Measurements from ENCODE around the gene EDAR. TPM values are rescaled to one million over a fixed set of nuclear protein-coding genes. Genes with fewer than 3 reads are reported as not detected.

The EDAR gene
- total RNA-seq (under 1 TPM; 0.66 to 0.69 TPM), polyA plus RNA-seq (ENCODE audit: insufficient read length in 2 of 2) (under 1 TPM; 0.44 to 0.77 TPM)
- long read RNA-seq, donor 1: 0 reads
- long read RNA-seq, donor 2: 0 reads
- long read RNA-seq, donor 3: 0 reads
- long read RNA-seq, donor 4, full-length matches to known transcripts: 2 of 2 reads
- long read RNA-seq, donor 4, partial matches to known transcripts: 0 of 2 reads
- long read RNA-seq, donor 4, other reads (novel, unspliced or antisense): 0 of 2 reads

DNA sequence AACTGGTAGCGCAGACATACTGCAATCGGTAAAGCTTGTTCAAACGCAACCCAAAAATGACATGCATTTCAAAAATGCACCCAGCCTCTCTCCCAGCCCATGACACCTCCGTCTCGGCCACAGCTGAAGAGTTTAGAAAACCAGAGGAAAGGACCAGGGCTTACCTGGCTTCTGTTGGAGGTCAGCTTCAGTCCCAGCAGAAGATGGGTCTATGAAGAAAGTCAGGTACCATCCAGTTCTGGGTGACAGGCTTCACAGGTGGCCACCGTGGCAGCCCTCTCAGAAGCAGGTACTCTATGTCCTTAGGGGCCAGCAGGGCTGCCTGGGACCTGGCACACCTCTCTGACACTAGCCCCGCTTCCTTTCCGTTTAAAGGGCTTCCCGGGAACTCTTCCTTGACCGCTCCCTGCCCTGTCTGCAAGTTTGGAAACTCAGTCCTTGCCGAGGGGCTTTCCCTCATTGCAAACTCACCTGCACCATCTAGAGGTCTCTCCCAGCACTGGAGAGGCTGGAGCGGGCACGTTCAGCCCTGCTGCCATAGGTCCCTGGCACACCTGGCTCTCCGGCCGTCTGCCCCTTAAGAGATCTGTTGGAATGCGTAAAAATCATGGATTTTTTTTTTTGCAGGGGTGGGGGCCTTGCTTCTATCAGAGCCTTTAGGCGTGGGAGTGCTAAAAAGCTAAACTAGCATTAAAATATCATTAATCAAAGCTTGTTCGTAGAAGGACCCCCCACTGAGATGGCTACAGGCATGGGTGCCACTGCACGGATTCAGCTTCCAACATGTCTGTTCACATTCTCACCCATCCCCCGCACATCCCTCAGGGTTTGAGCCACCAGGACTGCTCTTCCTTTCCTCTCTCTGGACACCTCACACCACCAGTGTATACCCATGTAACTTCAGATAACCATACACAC, at the start of gene EDAR:
EDAR (minus strand) TSS at position 425 of the 918 bp plus-strand sequence. CDS start 58,206 bp downstream, outside the sequence.
- Histone ChIP-seq H3K4me3 (ENCODE audit: low read depth, low read length) (peak within 1 kb of the TSS; percentile 14), H3K27ac (ENCODE audit: low read depth, low read length) (no peak within 1 kb of the TSS), H3K36me3 (ENCODE audit: control insufficient read depth, insufficient read depth, low read length) (no peaks in the 10 kb centered on the region), H3K27me3 (ENCODE audit: control insufficient read depth, insufficient read depth, low read length) (no peaks in the 10 kb centered on the region), H3K4me1 (ENCODE audit: control insufficient read depth, insufficient read depth, low read length) (peaks cover 7% of the 10 kb centered on the region), H3K9me3 (ENCODE audit: control insufficient read depth, insufficient read depth, low read length) (no peaks in the 10 kb centered on the region)
- peak in 3 of 6 donors; percentile 50 to 89 (median 73) for DNase-seq (ENCODE audit: low read depth in 4 of 6, low spot score in 6 of 6)
- 35% methylated on average over 16 of the region's 20 CpGs for whole genome bisulfite sequencing (ENCODE audit: insufficient coverage)

DNA sequence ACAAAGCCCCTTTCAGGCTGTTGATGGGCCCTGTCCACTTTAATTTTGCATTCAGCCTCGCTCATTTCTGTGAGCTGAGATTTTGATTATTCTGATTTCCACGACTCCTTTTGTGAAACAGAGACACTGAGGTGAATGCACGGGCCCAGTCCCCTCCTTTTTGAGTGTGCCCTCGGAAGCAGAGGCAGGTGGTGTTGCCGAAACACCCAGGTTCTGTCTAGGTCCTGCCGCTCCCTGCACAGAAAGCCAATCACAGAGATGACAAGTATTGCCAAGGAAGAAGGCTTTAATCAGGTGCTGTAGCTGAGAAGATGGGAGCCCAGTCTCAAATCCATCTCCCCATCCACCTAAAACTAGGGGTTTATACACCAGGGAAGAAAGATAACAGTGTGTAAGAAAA, 44.2 kb upstream of the EDAR start:
- DNase-seq (ENCODE audit: low read depth in 4 of 6, low spot score in 6 of 6): no peak
- no peak overlapping the region for H3K27ac ChIP-seq (ENCODE audit: low read depth, low read length)
- 80% methylated on average over 4 of the region's 6 CpGs for WGBS (ENCODE audit: insufficient coverage)
- no peak overlapping the region for H3K4me3 ChIP-seq (ENCODE audit: low read depth, low read length)
- peaks cover 18% of the 10 kb centered on the region for H3K4me1 ChIP-seq (ENCODE audit: control insufficient read depth, insufficient read depth, low read length)
- H3K27me3 ChIP-seq (ENCODE audit: control insufficient read depth, insufficient read depth, low read length): peaks cover 8% of the 10 kb centered on the region
- H3K36me3 ChIP-seq (ENCODE audit: control insufficient read depth, insufficient read depth, low read length): no peaks in the 10 kb centered on the region
- H3K9me3 ChIP-seq (ENCODE audit: control insufficient read depth, insufficient read depth, low read length): no peaks in the 10 kb centered on the region

DNA sequence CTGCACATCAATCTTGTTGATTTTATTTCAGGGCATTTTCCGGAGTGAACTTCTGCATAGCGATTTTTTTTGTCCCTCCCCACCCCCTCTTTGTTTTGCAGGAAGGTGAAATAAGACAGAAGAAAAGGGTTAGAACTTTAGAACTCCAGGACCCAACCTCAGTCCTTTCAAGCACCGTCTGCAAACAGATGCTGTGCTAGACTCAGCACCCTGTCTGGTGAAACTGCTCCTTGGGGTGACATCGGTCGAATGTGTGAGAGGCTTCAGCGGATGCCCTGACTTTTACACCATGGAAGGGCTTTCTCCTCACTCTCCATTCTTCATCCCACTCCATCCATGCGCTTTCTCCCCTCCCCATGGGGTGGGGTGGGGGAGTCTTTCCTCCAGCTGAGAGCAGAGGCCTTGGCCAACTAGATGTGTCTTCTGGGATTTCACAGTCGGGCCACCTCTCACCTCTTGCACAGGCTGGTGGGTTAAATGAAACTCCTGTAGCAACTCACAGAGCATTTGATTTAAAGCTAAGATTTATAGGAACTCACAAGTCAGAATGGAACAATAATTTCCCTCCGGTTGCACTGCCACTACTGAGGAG, 43.3 kb upstream of the EDAR start:
- H3K27ac ChIP-seq (ENCODE audit: low read depth, low read length): no peak overlapping the region
- no peaks in the 10 kb centered on the region for H3K9me3 ChIP-seq (ENCODE audit: control insufficient read depth, insufficient read depth, low read length)
- 55% methylated on average over 2 of the region's 9 CpGs for WGBS (ENCODE audit: insufficient coverage)
- H3K4me1 ChIP-seq (ENCODE audit: control insufficient read depth, insufficient read depth, low read length): peaks cover 18% of the 10 kb centered on the region
- H3K27me3 ChIP-seq (ENCODE audit: control insufficient read depth, insufficient read depth, low read length): peaks cover 8% of the 10 kb centered on the region
- no peak for DNase-seq (ENCODE audit: low read depth in 4 of 6, low spot score in 6 of 6)
- H3K36me3 ChIP-seq (ENCODE audit: control insufficient read depth, insufficient read depth, low read length): no peaks in the 10 kb centered on the region
- no peak overlapping the region for H3K4me3 ChIP-seq (ENCODE audit: low read depth, low read length)

DNA sequence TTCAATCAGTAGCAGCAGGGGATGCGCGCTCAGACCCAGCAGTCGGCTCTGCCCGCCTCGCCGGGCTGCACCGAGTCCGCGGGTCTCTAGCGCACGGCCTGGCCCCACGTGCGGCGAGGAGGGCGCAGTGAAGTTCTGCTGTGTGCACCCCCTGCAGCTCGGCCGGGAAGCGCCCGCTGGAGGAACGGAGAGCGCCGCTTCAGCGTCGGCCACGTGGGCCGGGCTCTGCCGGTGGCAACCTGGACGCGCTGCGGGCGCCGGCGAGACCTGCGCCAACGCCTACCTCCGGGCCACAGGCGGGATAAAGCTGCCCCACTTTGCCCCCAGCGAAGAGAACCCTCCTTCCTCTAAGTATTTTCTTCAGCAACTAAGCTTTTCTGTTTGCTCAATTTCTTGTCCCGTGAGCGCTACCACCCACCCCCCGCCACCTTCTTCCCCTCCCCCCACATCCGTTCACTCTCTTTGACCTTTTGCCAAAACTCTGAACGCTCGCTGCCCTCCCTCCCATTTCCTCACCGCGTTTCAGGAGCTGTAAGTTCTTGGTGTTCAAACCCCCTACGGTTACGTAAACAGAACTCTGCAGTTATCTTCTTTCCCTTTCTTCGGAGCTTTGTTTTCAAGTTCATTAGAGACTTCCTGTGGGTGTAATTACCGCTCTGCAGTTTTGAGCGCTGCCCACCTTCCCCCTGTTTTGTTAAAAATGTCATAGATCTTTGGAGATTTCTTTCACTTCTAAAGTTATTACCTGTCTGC, 42.6 kb upstream of the EDAR start:
- peaks cover 8% of the 10 kb centered on the region for H3K27me3 ChIP-seq (ENCODE audit: control insufficient read depth, insufficient read depth, low read length)
- peaks cover 18% of the 10 kb centered on the region for H3K4me1 ChIP-seq (ENCODE audit: control insufficient read depth, insufficient read depth, low read length)
- H3K36me3 ChIP-seq (ENCODE audit: control insufficient read depth, insufficient read depth, low read length): no peaks in the 10 kb centered on the region
- no peaks in the 10 kb centered on the region for H3K9me3 ChIP-seq (ENCODE audit: control insufficient read depth, insufficient read depth, low read length)
- WGBS (ENCODE audit: insufficient coverage): under 1% methylated on average over 47 of the region's 51 CpGs
- H3K4me3 ChIP-seq (ENCODE audit: low read depth, low read length): no peak overlapping the region
- DNase-seq (ENCODE audit: low read depth in 4 of 6, low spot score in 6 of 6): peak in 2 of 6 donors; percentile 54 to 58
- H3K27ac ChIP-seq (ENCODE audit: low read depth, low read length): no peak overlapping the region

DNA sequence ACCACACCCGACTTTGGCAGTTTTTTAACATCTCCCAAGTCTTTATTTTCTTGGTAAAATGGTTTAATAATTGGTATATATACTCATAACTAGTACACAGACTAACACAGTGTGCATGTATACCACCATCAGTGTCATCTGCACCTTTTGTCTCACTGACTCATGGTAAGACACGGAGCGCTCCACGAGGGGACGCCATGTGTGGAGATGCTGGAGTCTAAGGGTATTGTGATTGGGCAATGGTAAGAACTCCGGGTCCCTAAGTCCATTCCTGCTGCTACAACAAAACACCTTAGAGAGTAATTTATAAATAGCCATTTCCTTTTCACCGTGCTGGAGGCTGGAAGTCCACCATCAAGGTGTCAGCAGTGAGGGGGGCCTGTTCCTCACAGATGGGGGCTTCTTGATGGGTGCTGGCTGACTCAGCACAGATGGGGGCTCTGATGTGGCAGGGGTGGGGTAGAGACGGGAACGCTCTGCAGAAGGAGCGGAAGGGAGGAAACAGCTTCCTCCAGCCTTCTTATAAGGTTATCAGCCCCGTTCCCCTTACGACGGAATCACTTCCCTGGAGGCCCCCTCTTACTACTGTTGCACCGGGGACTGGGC, 42.0 kb upstream of the EDAR start:
- 2% methylated on average over 4 of the region's 14 CpGs for WGBS (ENCODE audit: insufficient coverage)
- Histone ChIP-seq H3K27me3 (ENCODE audit: control insufficient read depth, insufficient read depth, low read length) (peaks cover 8% of the 10 kb centered on the region), H3K4me3 (ENCODE audit: low read depth, low read length) (no peak overlapping the region), H3K36me3 (ENCODE audit: control insufficient read depth, insufficient read depth, low read length) (no peaks in the 10 kb centered on the region), H3K9me3 (ENCODE audit: control insufficient read depth, insufficient read depth, low read length) (no peaks in the 10 kb centered on the region), H3K27ac (ENCODE audit: low read depth, low read length) (no peak overlapping the region), H3K4me1 (ENCODE audit: control insufficient read depth, insufficient read depth, low read length) (peaks cover 18% of the 10 kb centered on the region)
- no peak for DNase-seq (ENCODE audit: low read depth in 4 of 6, low spot score in 6 of 6)

DNA sequence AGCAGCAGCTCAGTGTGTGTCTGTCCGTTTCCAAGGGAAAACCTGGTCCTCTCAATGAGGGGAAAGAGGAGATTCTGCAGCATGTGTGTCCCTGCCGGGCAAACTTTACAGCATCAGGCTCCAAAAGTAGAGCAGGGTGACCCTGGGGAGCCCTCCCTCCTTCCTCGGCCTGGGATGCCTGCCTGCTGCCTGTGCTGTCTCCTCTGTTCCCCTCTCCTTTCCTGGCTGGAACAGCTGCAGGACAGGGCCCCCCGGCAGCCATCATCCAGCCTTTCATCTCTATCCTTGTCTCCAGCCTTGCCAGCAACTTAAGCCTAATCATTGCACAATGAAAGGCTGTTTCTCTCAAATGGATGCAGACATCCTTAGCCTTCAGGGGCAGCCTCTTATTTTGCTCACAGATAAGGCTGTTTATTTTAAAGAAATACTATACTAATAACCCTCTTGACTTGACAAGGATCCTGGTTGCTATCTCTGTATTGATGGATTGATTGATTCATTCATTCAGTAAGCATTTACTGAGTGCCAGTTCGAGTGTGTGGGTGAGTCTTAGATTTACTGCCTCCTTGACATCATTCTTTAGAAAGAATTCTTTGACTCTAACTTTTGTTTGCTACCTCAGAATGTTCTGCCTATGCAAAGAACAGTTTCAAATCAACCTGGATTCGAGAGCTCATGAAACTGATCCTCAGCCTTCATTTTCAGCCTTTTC, 40.6 kb upstream of the EDAR start:
- H3K9me3 ChIP-seq (ENCODE audit: control insufficient read depth, insufficient read depth, low read length): no peaks in the 10 kb centered on the region

DNA sequence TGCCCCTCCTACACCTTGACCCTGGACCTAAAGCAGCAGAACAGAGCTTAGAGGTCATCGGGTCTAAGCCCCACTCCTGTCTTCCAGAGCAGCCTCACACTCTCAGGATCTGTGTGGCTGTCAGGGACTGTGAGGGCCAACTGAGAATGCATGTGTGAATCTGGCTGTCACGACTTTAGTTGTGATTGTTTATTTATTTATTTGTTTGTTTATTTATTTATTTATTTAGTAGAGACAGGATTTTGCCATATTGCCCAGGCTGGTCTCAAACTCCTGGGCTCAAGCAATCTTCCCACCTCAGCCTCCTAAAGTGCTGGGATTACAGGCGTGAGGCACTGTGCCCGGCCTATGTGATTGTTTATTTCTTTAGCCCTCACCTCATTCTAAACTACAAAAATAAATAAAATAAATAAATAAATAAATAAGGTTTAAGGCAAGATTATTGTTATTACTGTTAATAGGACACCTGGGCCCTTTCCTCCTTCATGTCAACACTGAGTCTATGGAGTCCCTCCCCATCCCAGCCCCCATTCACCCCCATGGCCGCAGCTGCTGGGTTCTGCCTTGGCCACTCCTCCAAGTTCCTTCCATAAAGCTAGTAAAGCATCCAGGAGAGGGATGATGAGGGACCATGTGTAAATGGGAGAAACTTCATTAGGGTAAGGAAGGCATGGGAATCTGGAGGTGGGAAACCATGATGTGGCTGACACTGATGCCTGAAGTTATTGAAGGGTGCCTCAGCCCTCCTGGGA, 39.9 kb upstream of the EDAR start:
- no peak for DNase-seq (ENCODE audit: low read depth in 4 of 6, low spot score in 6 of 6)
- Histone ChIP-seq H3K4me1 (ENCODE audit: control insufficient read depth, insufficient read depth, low read length) (peaks cover 18% of the 10 kb centered on the region), H3K4me3 (ENCODE audit: low read depth, low read length) (no peak overlapping the region), H3K27me3 (ENCODE audit: control insufficient read depth, insufficient read depth, low read length) (peaks cover 8% of the 10 kb centered on the region), H3K36me3 (ENCODE audit: control insufficient read depth, insufficient read depth, low read length) (no peaks in the 10 kb centered on the region), H3K27ac (ENCODE audit: low read depth, low read length) (no peak overlapping the region), H3K9me3 (ENCODE audit: control insufficient read depth, insufficient read depth, low read length) (no peaks in the 10 kb centered on the region)
- WGBS (ENCODE audit: insufficient coverage): no CpG with 5 or more reads among the region's 5 CpGs

More for the DNA sequence above, 40.6 kb upstream of the EDAR start:
- 42% methylated on average over 5 of the region's 6 CpGs for WGBS (ENCODE audit: insufficient coverage)
- Histone ChIP-seq H3K27me3 (ENCODE audit: control insufficient read depth, insufficient read depth, low read length) (peaks cover 8% of the 10 kb centered on the region), H3K36me3 (ENCODE audit: control insufficient read depth, insufficient read depth, low read length) (no peaks in the 10 kb centered on the region), H3K27ac (ENCODE audit: low read depth, low read length) (no peak overlapping the region), H3K4me1 (ENCODE audit: control insufficient read depth, insufficient read depth, low read length) (peaks cover 18% of the 10 kb centered on the region), H3K4me3 (ENCODE audit: low read depth, low read length) (no peak overlapping the region)
- DNase-seq (ENCODE audit: low read depth in 4 of 6, low spot score in 6 of 6): peak in 1 of 6 donors; percentile 34

DNA sequence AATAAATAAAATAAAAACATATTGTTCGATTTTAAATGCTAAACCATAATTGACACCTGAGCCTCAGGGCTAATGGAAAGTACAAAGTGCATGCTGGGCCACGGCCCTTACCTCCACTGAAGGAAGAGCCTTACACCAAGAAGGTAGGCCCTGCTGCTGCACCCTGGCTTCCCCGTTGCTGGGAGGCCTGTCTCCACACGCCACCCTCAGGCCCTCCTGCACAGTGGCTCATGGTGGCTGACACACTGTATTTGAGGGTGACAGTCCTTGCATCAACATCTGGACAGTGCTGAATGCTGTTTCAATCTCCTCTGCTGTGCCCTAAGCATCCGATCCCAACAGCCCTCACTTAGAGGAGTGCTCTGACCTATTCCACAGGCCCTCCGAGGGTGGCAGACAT, 39.3 kb upstream of the EDAR start:
- Histone ChIP-seq H3K9me3 (ENCODE audit: control insufficient read depth, insufficient read depth, low read length) (no peaks in the 10 kb centered on the region), H3K4me3 (ENCODE audit: low read depth, low read length) (no peak overlapping the region), H3K36me3 (ENCODE audit: control insufficient read depth, insufficient read depth, low read length) (no peaks in the 10 kb centered on the region), H3K27me3 (ENCODE audit: control insufficient read depth, insufficient read depth, low read length) (peaks cover 8% of the 10 kb centered on the region), H3K4me1 (ENCODE audit: control insufficient read depth, insufficient read depth, low read length) (peaks cover 18% of the 10 kb centered on the region), H3K27ac (ENCODE audit: low read depth, low read length) (no peak overlapping the region)
- DNase-seq (ENCODE audit: low read depth in 4 of 6, low spot score in 6 of 6): no peak
- 98% methylated on average over 6 of the region's 6 CpGs for WGBS (ENCODE audit: insufficient coverage)
